Colon (tissue), 2 donors: Measurements from ENCODE around the gene SLC1A5.

Experiments
- FAIRE-seq: peaks from 2 replicates; lab custom pipeline; 2012; peaks lifted over from hg19 to GRCh38; lab: Jason Lieb, UNC
- donor health status: control.
- donor health status: control.

Gene SLC1A5

DNA sequence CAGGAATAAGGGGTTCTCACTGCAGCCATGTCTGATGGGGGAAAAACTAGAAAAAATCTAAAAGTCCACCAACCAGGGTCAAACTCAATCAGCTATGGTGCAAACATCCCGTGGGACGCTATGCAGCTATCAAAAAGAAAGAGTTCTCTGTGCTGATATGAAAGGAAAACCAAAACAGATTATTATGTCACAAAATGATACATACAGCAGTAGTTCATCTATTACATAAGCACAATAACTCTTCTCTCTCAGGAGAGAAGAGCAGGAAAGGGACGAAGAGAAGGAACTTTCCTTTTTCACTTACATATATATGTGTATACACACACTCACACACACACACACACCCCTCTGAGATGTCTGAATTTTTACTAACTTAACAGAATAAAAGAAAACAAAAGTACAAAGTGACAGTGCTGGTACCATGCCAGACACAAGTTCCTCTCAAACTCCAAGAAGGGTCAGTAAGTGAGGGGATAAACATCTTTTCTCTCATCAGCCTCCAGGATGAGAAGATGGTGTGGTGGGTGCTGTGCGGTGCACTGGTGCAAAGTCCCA is 45.4 kb downstream of the SLC1A5 start:
- no peak for FAIRE-seq

GRCh38 chr19:46741447-46741846 is 46.9 kb downstream of the SLC1A5 start:
- FAIRE-seq, result no peak

- no peak for FAIRE-seq
These were observed 49.1 kb downstream of the SLC1A5 start for GRCh38 chr19:46739290-46739771.

DNA sequence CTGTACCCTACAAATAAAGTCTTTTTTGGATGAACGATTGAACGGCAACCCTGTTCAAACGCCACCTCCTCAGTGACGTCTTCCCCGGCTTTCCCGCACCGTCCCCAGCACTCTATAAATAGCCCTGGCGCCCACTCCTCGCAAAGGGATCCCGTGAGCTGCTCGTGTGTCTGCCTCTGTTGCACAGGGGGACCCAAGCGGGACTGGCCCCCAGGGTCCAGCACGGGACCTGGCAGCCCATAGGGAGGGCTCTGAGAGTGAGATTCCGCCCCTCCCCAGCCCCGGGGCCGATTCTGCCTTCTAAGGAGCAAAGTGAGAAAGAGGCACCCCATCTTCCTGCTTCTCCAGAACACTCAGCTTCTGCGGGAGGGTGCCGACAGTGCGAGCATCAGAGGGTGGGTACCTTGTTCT is 50.6 kb downstream of the SLC1A5 start:
- no peak for FAIRE-seq

GRCh38 chr19:46737298-46737654 is 51.1 kb downstream of the SLC1A5 start:
- FAIRE-seq, result no peak

GRCh38 chr19:46736531-46737297 is 51.7 kb downstream of the SLC1A5 start:
- no peak for FAIRE-seq

DNA sequence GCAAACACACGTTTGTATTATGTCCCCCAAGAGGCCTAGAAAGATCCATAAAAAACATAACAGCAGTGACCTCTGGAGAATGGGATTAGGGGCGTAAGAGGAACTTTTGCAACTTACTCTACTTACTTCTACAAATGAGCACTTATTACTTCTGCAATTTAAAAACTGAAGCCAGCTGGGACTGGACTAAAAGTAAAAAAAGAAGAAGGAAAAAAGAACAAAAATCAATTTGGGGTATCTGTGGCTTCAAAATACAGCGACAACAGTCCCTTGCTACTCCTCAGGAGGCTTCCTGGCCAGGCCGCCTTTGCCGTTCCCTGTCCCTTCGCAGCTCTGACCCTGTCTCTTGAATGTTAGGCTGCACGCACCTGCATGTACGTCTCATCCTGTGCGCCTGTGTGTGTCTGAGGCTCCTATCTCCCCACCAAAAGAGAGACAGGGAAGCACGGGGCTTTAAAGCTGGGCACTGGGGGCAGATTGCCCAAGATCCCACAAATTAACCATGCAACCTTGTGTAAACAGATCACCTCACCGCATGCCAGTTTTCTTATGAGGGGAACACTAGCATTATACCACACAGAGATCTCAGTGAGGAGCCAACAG is 54.6 kb downstream of the SLC1A5 start:
- no peak for FAIRE-seq

GRCh38 chr19:46732966-46733689 is 55.3 kb downstream of the SLC1A5 start:
- FAIRE-seq, result no peak

DNA sequence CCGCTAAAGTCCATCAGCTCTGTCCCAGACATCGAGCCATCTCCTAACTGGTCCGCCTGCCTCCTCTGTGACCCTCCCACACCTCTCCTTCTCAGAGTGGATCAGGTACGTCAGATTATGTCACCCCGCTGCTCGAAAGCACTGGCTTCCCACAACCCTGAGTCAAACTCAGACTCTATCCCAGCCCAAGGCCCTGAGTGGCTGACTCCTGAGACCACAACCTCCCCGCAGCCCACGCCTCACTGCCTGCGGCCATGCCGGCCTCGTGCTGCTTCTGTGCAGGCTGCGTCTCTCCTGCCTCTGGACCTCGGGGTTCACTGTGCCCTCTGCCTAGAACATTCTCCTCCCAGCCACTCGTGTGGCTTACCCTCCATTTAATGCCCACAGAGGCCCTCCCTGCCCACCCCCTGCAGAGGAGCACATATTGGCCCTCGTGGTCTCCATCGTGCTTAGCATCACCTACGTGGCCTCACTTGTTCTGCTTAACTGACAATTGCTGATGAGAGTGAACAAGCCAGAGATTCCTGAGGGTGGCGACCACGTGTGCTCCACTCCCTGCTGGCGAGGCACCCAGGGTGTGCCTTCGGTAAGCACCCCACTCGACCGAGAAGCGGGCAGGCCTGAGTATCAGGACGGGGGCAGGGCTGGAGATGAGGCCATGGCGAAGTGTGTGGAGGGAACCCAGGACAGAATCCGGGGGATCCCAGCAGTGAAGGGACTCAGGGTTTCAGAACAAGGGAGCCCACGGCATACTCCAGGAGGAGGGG is 56.0 kb downstream of the SLC1A5 start:
- no peak for FAIRE-seq

DNA sequence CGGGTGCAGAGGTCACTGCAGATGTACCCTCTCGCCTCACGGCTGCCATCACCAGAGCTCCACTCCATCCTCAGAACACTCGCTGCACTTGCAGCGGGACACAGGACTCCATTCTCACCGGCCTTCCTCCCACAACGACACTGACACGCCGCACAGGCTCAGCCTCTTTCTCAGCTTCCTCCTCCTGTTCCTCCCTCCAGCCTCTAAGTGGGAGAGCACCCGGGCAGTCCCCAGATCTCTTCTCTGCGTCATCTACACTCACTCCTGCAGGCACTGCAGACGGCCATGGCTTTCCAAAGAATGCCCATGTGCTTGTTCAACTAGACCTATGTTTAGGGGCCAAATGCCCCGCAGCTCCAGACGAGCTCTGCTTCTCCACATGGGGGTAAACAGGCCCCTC is 56.8 kb downstream of the SLC1A5 start:
- FAIRE-seq, result no peak

DNA sequence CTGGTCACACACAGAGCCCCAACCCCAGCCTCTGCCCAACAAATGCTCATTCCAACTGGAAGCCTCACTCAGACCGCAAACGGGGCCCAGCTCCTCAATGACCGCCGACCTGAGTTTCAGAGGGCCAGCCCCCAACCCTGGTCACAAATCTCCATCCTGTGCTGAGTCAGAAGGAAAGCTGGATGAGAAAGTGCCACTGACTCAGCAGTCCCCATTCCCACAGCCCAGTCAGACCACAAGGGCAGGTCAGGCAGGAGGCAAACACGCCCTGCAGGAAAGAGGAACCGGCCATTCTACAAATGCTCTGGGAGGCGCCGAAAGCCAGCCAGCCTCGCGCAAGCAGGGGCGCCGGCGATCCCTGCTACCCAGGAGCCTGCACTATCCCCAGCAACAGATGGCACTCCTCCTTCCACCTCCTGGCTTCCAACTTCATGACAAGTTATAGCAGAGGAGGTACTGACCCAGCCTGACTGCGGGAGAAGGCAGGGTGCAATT is 57.3 kb downstream of the SLC1A5 start:
- FAIRE-seq, result no peak

DNA sequence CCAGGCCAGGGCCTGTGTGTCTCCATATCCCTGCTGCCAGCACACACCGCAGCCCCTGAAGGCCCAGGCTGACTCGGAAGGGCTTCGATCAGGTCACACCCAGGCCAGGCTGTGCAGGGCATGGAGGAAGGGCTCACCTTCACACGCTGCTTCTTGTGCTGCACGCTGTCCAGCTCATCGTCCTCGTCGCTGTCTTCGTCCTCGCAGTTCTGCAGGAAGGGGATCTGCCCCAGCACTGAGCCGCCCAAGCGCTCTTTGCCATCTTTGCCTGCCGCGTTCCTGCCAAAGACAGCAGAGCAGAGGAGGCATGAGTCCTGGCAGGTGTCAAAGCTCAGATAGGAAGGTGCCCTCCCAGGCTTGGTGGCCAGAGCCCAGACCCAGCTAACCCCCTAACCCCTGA is 57.8 kb downstream of the SLC1A5 start:
- FAIRE-seq, result no peak

- no peak for FAIRE-seq
These were observed 58.2 kb downstream of the SLC1A5 start for GRCh38 chr19:46730187-46730586.

DNA sequence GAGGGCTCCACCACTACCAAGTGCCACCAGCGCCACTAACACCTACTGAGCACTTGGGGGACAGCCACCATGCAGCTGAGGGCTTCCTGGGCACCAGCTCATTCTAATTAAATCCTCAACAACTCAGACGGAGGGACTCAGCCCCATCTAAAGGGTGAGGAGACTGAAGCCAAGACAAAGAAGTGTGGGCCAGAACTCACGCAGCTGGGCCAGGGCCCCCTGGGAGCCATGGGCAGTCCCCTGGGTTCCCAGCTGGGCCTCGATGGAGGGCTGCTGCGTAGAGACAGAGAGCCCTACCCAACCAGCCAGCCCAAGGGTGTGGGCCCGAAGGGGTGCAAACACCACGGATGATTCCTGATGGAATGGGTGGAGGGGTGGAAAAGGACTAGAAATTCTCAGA is 58.7 kb downstream of the SLC1A5 start:
- FAIRE-seq, result no peak

DNA sequence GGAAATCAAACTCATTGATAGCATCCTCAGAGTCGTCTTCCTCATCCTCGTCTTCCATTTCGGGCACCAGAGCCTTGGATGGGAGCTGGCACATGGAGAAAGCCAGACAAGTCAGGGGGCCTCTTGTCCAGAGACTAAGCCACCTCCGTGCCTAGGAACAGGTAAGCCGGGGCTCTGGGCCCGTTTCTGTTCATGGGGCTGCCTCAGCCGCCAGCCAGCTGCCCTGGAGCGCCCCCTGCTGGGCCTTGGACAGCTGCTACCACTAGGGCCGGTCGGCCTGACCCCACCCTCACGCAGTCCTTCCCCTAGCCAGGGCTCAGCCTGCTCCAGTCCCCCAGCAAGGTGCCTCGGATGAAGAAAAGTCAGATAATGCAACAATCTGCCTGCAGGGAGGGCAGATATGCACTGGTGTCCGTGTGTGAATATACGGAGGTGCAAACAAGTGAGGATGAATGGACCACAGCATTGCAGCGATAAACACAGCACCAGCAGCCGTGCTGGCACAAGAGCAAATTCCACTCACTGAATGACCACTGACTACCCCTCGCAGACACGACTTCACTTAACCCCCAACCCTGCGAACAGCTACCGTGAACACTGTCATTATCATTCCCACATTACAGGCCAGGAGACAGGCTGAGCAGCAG is 59.6 kb downstream of the SLC1A5 start:
- FAIRE-seq, result no peak

GRCh38 chr19:46728208-46728607 is 60.2 kb downstream of the SLC1A5 start:
- FAIRE-seq, result no peak

DNA sequence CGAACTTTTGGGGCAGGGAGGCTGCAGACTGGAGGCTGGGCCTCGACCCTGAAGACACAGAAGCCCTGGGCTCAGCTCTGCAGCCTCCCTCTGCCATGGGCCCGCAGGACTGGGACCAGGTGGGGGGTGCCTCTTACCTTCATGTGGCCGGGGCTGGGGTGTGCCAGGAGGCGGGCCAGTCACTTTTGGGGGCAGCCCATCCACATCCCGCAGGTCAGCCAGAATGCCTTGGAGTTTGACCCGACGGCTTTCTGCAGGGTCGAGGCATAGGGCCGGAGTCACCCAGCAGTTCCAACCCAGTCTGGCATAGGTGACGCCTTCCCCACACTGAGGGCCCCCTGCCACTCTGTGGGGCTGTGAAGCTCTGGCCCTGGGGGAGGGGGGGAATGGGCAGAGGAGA is 60.6 kb downstream of the SLC1A5 start:
- no peak for FAIRE-seq

GRCh38 chr19:46726971-46727501 is 61.4 kb downstream of the SLC1A5 start:
- FAIRE-seq, result no peak

DNA sequence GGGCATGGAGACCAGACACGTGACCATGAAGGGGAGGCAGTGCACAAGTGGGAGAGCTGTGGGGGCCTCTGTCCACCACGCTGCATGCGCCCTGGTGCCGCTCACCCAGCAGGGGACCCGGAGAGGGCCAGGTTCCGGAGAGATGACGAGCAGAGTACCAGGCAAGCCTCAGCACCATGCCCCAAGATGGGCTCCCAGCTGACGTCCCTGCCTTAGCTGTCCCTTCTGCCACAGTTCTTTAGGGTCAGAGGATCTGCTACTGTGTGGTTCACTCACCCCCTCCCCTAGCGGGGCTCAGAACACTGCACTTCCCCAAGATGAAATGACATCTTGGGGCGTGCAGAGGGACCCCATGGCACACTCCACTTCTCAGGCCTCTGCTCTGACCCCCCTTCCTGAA is 61.8 kb downstream of the SLC1A5 start:
- no peak for FAIRE-seq

- no peak for FAIRE-seq
These were observed 62.5 kb downstream of the SLC1A5 start for GRCh38 chr19:46725859-46726393.
